ENCODE results near the gene PKNOX2.

PKNOX2 gene

DNA sequence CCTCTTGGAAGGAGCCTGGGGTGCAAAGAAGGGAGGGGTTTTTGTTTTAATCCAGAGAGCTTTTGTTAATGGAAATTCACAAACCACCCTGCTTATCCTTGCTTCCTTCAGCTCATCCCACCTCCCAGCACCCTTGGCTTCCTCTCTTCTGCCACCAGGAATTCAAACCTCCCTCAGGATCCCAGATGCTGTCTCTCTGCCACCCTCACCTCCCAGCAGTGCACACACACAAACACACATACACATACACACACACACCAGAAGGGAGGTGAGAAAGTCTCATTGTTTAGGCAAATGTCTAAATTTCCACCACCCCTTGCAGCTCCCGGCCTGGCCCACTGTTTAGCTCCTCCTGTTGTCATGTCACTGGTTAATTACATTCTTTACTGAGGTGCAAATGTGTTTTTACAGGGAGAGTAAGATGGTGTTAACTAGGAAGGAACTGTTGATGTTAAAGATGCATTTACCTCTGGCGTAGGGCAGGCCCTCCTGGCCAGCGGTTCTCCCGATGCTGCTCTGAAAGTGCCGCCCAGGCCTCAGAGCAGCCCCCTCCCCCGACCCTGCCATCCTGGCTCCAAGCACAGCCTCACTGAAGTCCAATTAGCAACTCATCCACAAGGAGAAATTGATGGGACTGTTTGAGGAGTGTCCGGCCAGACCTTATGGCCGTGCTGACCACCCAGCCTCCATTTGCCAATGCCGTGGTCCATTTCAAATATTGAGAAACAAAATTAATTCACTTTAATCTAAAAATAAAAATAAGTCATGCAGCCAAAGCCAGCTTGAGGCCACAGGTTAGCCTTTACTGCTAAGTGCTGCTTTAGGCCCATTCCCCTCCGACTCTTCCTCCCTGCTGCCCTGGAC lies 166.1 kb downstream of the PKNOX2 start:
- TF ChIP-seq, protein P1, sequence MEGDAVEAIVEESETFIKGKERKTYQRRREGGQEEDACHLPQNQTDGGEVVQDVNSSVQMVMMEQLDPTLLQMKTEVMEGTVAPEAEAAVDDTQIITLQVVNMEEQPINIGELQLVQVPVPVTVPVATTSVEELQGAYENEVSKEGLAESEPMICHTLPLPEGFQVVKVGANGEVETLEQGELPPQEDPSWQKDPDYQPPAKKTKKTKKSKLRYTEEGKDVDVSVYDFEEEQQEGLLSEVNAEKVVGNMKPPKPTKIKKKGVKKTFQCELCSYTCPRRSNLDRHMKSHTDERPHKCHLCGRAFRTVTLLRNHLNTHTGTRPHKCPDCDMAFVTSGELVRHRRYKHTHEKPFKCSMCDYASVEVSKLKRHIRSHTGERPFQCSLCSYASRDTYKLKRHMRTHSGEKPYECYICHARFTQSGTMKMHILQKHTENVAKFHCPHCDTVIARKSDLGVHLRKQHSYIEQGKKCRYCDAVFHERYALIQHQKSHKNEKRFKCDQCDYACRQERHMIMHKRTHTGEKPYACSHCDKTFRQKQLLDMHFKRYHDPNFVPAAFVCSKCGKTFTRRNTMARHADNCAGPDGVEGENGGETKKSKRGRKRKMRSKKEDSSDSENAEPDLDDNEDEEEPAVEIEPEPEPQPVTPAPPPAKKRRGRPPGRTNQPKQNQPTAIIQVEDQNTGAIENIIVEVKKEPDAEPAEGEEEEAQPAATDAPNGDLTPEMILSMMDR (conservative IDR thresholded peaks at IDR 0.05; ENCODE audit: low read depth, low read length) = no peak
- no peak overlapping the region for H3K4me3 ChIP-seq (ENCODE audit: low read depth, low read length)
- DNase-seq (ENCODE audit: low read depth) = no peak

GRCh38 chr11:125331357-125332035 lies 166.9 kb downstream of the PKNOX2 start:
- no peak for DNase-seq (ENCODE audit: low read depth)
- TF ChIP-seq, protein P1 (conservative IDR thresholded peaks at IDR 0.05; ENCODE audit: low read depth, low read length) = no peak
- no peak overlapping the region for H3K4me3 ChIP-seq (ENCODE audit: low read depth, low read length)

GRCh38 chr11:125332821-125333220 lies 168.3 kb downstream of the PKNOX2 start:
- no peak for DNase-seq (ENCODE audit: low read depth)
- H3K4me3 ChIP-seq (ENCODE audit: low read depth, low read length) = no peak overlapping the region
- TF ChIP-seq, protein P1 (conservative IDR thresholded peaks at IDR 0.05; ENCODE audit: low read depth, low read length) = no peak

GRCh38 chr11:125333354-125334073 lies 169.0 kb downstream of the PKNOX2 start:
- no peak for DNase-seq (ENCODE audit: low read depth)
- H3K4me3 ChIP-seq (ENCODE audit: low read depth, low read length) = no peak overlapping the region
- TF ChIP-seq, protein P1 (conservative IDR thresholded peaks at IDR 0.05; ENCODE audit: low read depth, low read length) = no peak

GRCh38 chr11:125335106-125335505 lies 170.6 kb downstream of the PKNOX2 start:
- DNase-seq (ENCODE audit: low read depth) = no peak
- no peak overlapping the region for H3K4me3 ChIP-seq (ENCODE audit: low read depth, low read length)
- TF ChIP-seq, protein P1 (conservative IDR thresholded peaks at IDR 0.05; ENCODE audit: low read depth, low read length) = no peak

DNA sequence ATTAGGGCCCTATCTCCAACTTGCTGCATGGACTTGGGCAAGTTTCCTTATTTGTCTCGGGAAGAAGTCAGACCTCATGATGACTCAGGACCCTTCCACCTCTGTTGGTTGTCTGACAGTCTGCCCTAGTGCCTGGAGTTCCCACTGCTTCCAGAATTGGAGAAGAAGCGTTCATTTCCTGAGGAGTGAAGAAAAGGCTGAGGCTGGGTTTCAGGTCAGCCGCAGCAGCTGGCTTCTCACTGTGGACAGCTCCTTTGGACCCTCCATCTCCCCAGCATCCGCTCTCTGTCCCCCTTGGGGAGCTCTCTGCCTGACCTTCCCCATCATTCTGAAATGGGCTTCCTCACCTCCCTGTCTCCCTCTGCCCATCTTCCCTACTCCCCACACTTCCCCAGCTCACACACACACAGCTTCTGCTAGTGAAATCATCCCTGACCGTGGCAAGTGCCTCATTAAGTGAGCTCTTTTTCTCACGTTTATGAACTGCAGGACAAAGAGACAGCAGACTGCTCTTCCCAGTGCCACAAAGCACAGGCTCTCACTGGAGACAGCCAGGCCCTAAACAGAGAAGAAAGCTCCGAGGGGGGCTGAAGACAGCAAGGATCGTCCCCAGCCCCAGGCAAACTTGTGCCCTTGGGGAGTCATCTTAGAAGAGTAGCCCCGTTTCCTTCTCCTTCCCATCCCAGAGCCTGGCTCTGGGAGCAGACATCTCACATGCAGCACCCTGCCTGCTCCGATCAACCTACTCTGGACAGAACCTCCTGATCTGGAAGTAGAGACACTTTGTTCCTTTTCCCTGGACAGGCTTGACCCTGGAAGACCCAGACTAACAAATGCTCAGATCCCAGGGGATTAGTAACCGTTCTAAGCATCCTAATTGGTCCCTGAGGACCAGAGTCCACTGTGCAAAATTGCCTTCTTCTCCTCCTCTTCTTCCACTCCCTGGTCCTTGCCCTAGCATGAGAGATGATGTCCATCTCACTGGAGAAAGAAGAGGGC lies 173.6 kb downstream of the PKNOX2 start:
- H3K4me3 ChIP-seq (ENCODE audit: low read depth, low read length) = no peak overlapping the region
- TF ChIP-seq, protein P1 (conservative IDR thresholded peaks at IDR 0.05; ENCODE audit: low read depth, low read length) = no peak
- DNase-seq (ENCODE audit: low read depth) = no peak
